Erythroblast (primary cell): ENCODE data around the gene ZNF200.

Experiments
- GATA1 ChIP-seq: IDR thresholded peaks from 2 replicates; pipeline ENCODE4 v1.6.1; 2011; ENCODE audit warnings: low read depth, mild to moderate bottlenecking, control low read depth, low read length, moderate library complexity
- POLR2A ChIP-seq: IDR thresholded peaks from 2 replicates; pipeline ENCODE4 v1.6.1; 2011; ENCODE audit warnings: mild to moderate bottlenecking, low read length

DNA sequence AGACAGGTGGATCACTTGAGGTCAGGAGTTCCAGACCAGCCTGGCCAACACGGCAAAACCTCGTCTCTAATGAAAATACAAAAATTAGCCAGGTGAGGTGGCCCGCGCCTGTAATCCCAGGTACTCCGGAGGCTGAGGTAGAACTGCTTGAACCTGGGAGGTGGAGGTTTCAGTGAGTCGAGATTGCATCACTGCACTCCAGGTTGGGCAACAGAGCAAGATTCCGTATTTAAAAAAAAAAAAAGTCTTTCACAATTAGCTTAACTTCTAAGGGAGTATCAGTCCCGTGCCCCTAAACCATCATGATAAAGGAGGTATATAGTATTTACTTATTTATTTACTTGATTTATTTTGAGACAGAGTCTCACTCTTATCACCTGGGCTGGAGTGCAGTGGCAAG lies 24.9 kb upstream of the ZNF200 start:
- TF ChIP-seq POLR2A = no peak
- no peak for TF ChIP-seq GATA1
